ENCODE measurements around the gene ESRRB.
"Not testable (repeated sequence)": the region's sequence is repeated elsewhere in the genome, so short reads cannot be mapped to it uniquely, and the experiment has no call there.

ESRRB gene

GRCh38 chr14:76497550-76498462, 121.9 kb downstream of the ESRRB start:
- no peak for DNase-seq (ENCODE audit: low spot score)

GRCh38 chr14:76498463-76498935, 122.6 kb downstream of the ESRRB start:
- no peak for DNase-seq (ENCODE audit: low spot score)

GRCh38 chr14:76498976-76499375, 123.0 kb downstream of the ESRRB start:
- no peak for DNase-seq (ENCODE audit: low spot score)

- no peak for DNase-seq (ENCODE audit: low spot score)
Measured at GRCh38 chr14:76499399-76499798, 123.5 kb downstream of the ESRRB start.

GRCh38 chr14:76500011-76500410, 124.1 kb downstream of the ESRRB start:
- DNase-seq (ENCODE audit: low spot score), result no peak

- no peak for DNase-seq (ENCODE audit: low spot score)
Measured at GRCh38 chr14:76500480-76500879, 124.5 kb downstream of the ESRRB start.

- DNase-seq (ENCODE audit: low spot score), result no peak
Measured at GRCh38 chr14:76501156-76501720, 125.3 kb downstream of the ESRRB start.

- DNase-seq (ENCODE audit: low spot score), result no peak
Measured at GRCh38 chr14:76502219-76502618, 126.3 kb downstream of the ESRRB start.

- no peak for DNase-seq (ENCODE audit: low spot score)
Measured at GRCh38 chr14:76502638-76503037, 126.7 kb downstream of the ESRRB start.

- DNase-seq (ENCODE audit: low spot score), result peak; percentile 35
Measured at GRCh38 chr14:76509311-76509710, 133.4 kb downstream of the ESRRB start.

GRCh38 chr14:76510181-76510580, 134.2 kb downstream of the ESRRB start:
- no peak for DNase-seq (ENCODE audit: low spot score)

- DNase-seq (ENCODE audit: low spot score), result no peak
Measured at GRCh38 chr14:76514213-76514998, 138.5 kb downstream of the ESRRB start.

- no peak for DNase-seq (ENCODE audit: low spot score)
Measured at GRCh38 chr14:76516884-76517283, 140.9 kb downstream of the ESRRB start.

GRCh38 chr14:76518366-76518765, 142.4 kb downstream of the ESRRB start:
- DNase-seq (ENCODE audit: low spot score), result no peak

GRCh38 chr14:76525106-76525821, 149.3 kb downstream of the ESRRB start:
- no peak for DNase-seq (ENCODE audit: low spot score)

GRCh38 chr14:76531085-76531484, 155.1 kb downstream of the ESRRB start:
- DNase-seq (ENCODE audit: low spot score), result no peak

GRCh38 chr14:76531821-76532318, 155.9 kb downstream of the ESRRB start:
- no peak for DNase-seq (ENCODE audit: low spot score)

GRCh38 chr14:76536636-76537035, 160.7 kb downstream of the ESRRB start:
- not testable (repeated sequence) for DNase-seq (ENCODE audit: low spot score)

GRCh38 chr14:76537906-76538647, 162.1 kb downstream of the ESRRB start:
- no peak for DNase-seq (ENCODE audit: low spot score)

GRCh38 chr14:76538648-76539008, 162.7 kb downstream of the ESRRB start:
- DNase-seq (ENCODE audit: low spot score), result no peak

GRCh38 chr14:76539130-76539529, 163.2 kb downstream of the ESRRB start:
- no peak for DNase-seq (ENCODE audit: low spot score)
